ENCODE results near the gene MAST4. TPM values are rescaled to one million over a fixed set of nuclear protein-coding genes. Genes with fewer than 3 reads are reported as not detected.

The MAST4 gene
- total and polyA plus RNA-seq, 2 of the 4 experiments (the other 2 are of a cell fraction), result 4.8 to 6.8 TPM

DNA sequence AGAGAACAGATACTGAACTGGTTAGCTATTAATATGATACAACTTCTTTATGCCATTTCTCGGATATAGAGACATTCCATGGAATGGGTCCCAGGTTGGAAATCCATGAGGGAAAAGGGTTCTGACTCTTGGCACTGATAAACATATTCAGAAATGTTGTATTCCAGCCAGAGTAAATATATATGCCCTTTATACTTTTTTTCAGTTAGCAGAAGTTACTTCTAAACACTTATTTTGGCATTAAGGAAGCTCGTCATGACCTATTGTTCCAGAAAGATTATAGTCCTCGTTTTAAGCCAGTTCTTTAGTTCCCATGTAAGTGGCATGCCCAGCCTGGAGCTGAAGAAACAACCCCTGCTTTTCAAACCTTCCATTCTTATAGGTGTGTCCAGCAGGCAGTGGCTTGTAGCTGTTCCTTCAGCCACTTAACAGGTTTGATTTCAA lies 418.8 kb downstream of the MAST4 start:
- Histone ChIP-seq H3K27ac (ENCODE audit: insufficient read depth, low read length) (peak overlapping the region; percentile 53; the same call in 1 of the 2 replicates), H3K18ac (ENCODE audit: low read depth, low read length) (peak overlapping the region; percentile 92), H2AK9ac (replicated peaks; ENCODE audit: low read depth, low read length, poor library complexity) (no peak overlapping the region), H2AK5ac (ENCODE audit: low read depth, low read length) (peak overlapping the region; percentile 52; the same call in 1 of the 2 replicates), H3K27me3 (ENCODE audit: control insufficient read depth, insufficient read depth, low read length) (no peaks in the 10 kb centered on the region), H3K36me3 (ENCODE audit: control insufficient read depth, insufficient read depth, low read length) (no peaks in the 10 kb centered on the region), H3K4me2 (ENCODE audit: low read depth, low read length) (peak overlapping the region; percentile 97), H2BK20ac (ENCODE audit: low read depth, low read length) (peak overlapping the region; percentile 58; the same call in 1 of the 2 replicates), H3K9ac (ENCODE audit: low read depth, low read length) (peak overlapping the region; percentile 56; the same call in 1 of the 2 replicates), H3K4me3 (ENCODE audit: insufficient read depth, low read depth, low read length) (peak overlapping the region; percentile 34; the same call in 1 of the 2 replicates), H2AFZ (replicated peaks; ENCODE audit: low read length, poor library complexity) (no peak overlapping the region), H2BK5ac (ENCODE audit: low read depth, low read length, poor library complexity, severe bottlenecking) (peak overlapping the region; percentile 75), H3K23ac (ENCODE audit: low read depth, low read length) (peak overlapping the region; percentile 57; the same call in 1 of the 2 replicates), H2BK15ac (ENCODE audit: low read depth, low read length) (peak overlapping the region; percentile 22; the same call in 2 of the 3 replicates), H2BK120ac (ENCODE audit: low read depth, low read length) (peak overlapping the region; percentile 72), H3K9me3 (ENCODE audit: control insufficient read depth, insufficient read depth, low read length) (no peaks in the 10 kb centered on the region), H4K8ac (ENCODE audit: low read depth in 2 of 2, low read length in 2 of 2) (peak overlapping the region in 1 of 2 experiments; percentile 50; a peak in 2 of 4 replicates), H4K5ac (ENCODE audit: low read depth, low read length) (peak overlapping the region; percentile 83), H3K56ac (ENCODE audit: extremely low read depth, insufficient read depth, low read length) (peak overlapping the region; percentile 53; the same call in 1 of the 2 replicates), H3K14ac (replicated peaks; ENCODE audit: low read depth, low read length) (peak overlapping the region; percentile 78), H3K4ac (ENCODE audit: low read depth, low read length) (peak overlapping the region; percentile 66), H3K4me1 (ENCODE audit: control insufficient read depth, insufficient read depth, low read length) (peaks cover 23% of the 10 kb centered on the region), H3K79me1 (ENCODE audit: low read depth in 1 of 2, low read length in 2 of 2) (peaks cover 9 to 46% of the 10 kb centered on the region in 2 experiments), H3K9me1 (ENCODE audit: insufficient read depth, low read length) (peaks cover 8% of the 10 kb centered on the region; the same call in 1 of the 2 replicates), H4K20me1 (ENCODE audit: insufficient read depth, low read length) (no peaks in the 10 kb centered on the region), H4K91ac (ENCODE audit: insufficient read depth, low read depth, low read length) (0 out of 2 replicates have a peak overlapping the region, but pooled peaks have one; percentile 34)
- no peak for ATAC-seq (ENCODE audit: low read depth)
- WGBS, 2 experiments (ENCODE audit: extremely low coverage in 2 of 2, insufficient read length in 1 of 2), result no CpG with 5 or more reads among the region's 3 CpGs
- no TSS peak for BruUV-seq (replicated peaks)
- DNase-seq, result no peak
- dilution Hi-C loops (cut with HindIII; ENCODE audit: low sequenced_read_pairs, unreplicated experiment) (no loop called here), in situ Hi-C loops (cut with MboI; ENCODE audit: low sequenced_read_pairs) (no loop called here), intact Hi-C loops (cut with micrococcal nuclease) (no loop called here)
- TF ChIP-seq CEBPB (IDR thresholded peaks at IDR 0.05; ENCODE audit: low read depth, low read length), result no peak
- no peak for TF ChIP-seq MXI1 (IDR thresholded peaks at IDR 0.05; ENCODE audit: borderline replicate concordance, low read depth, low read length)
- no peak for TF ChIP-seq NFE2L2 (IDR thresholded peaks at IDR 0.05; ENCODE audit: low read depth, low read length)
- no peak for TF ChIP-seq FOS (IDR thresholded peaks at IDR 0.05; ENCODE audit: low read depth, low read length)
- no peak for TF ChIP-seq POLR2A (IDR thresholded peaks at IDR 0.05; ENCODE audit: low read depth, low read length)
- TF ChIP-seq BHLHE40 (IDR thresholded peaks at IDR 0.05; ENCODE audit: low read depth, low read length), result no peak
- no peak for TF ChIP-seq MAFK (IDR thresholded peaks at IDR 0.05; ENCODE audit: low read depth, low read length)
- TF ChIP-seq, protein P1, sequence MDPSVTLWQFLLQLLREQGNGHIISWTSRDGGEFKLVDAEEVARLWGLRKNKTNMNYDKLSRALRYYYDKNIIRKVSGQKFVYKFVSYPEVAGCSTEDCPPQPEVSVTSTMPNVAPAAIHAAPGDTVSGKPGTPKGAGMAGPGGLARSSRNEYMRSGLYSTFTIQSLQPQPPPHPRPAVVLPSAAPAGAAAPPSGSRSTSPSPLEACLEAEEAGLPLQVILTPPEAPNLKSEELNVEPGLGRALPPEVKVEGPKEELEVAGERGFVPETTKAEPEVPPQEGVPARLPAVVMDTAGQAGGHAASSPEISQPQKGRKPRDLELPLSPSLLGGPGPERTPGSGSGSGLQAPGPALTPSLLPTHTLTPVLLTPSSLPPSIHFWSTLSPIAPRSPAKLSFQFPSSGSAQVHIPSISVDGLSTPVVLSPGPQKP (IDR thresholded peaks at IDR 0.05; ENCODE audit: borderline replicate concordance, low read depth, low read length), result no peak
- TF ChIP-seq MAZ (IDR thresholded peaks at IDR 0.05; ENCODE audit: borderline replicate concordance, low read depth, low read length), result no peak
- TF ChIP-seq, protein P2, sequence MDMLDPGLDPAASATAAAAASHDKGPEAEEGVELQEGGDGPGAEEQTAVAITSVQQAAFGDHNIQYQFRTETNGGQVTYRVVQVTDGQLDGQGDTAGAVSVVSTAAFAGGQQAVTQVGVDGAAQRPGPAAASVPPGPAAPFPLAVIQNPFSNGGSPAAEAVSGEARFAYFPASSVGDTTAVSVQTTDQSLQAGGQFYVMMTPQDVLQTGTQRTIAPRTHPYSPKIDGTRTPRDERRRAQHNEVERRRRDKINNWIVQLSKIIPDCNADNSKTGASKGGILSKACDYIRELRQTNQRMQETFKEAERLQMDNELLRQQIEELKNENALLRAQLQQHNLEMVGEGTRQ (IDR thresholded peaks at IDR 0.05; ENCODE audit: low read depth, low read length), result no peak
- no peak for TF ChIP-seq RFX5 (IDR thresholded peaks at IDR 0.05; ENCODE audit: low read depth, low read length)
- TF ChIP-seq CHD1 (IDR thresholded peaks at IDR 0.05; ENCODE audit: low read depth, low read length), result no peak
- TF ChIP-seq SMC3 (IDR thresholded peaks at IDR 0.05; ENCODE audit: low read depth, low read length), result no peak
- TF ChIP-seq RCOR1 (IDR thresholded peaks at IDR 0.05; ENCODE audit: insufficient replicate concordance, low read length), result no peak
- ChIA-PET POLR2A (ENCODE audit: unreplicated experiment) (no interaction called here), CTCF (interaction anchor here (0.8 to 1.3 kb wide), 3 partner anchors 18 to 68 kb away, joined by 3 to 5 read pairs (median 3); no protein-coding TSS in a partner anchor)

Data from IMR-90 (cell line).